Glomerular endothelial cell (primary cell): ENCODE data around the gene SOX6. TPM values are rescaled to one million over a fixed set of nuclear protein-coding genes. Genes with fewer than 3 reads are reported as not detected.
"Not testable (repeated sequence)": the region's sequence is repeated elsewhere in the genome, so short reads cannot be mapped to it uniquely, and the experiment has no call there.

ENCODE experiments used
- DNase-seq: peaks from one replicate; pipeline ENCODE4 v3.0.0-alpha.2; 2011; ENCODE audit warnings: low read depth, low spot score; ENCODE audit errors: extremely low read depth
- total RNA-seq: library from RNA; depleted of rRNA; stranded (reverse); fragments of >200 nt; gene quantifications from 2 replicates; pipeline ENCODE4 v1.2.3, GENCODE V29; 2015

The SOX6 gene
- total RNA-seq, 1 donor from 2014 or later: 0.29 TPM

GRCh38 chr11:15943418-15944197 is 412.7 kb downstream of the SOX6 start:
- DNase-seq: no peak

GRCh38 chr11:15942936-15943335 is 413.4 kb downstream of the SOX6 start:
- no peak for DNase-seq

DNA sequence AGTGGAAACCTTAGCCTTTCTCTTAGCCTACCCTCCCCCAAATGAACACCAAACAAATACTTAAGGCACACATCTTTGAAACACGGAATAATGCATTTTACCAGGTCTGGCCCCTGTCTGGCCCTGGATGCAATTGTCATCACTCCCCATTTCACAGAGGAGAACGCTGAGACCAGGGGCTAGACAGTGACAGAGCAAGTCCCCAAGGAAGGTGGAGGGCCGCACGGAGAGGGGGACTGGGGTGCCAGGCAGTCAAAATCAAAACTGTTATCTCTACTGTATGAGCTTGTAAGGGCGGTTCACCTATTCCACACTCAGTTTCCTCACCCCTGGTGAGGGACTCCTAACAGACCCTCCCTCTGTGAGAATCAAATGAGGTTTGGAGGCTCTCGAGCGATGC is 414.2 kb downstream of the SOX6 start:
- no peak for DNase-seq

- no peak for DNase-seq
These were observed 415.1 kb downstream of the SOX6 start for GRCh38 chr11:15941206-15941770.

- DNase-seq: no peak
These were observed 415.7 kb downstream of the SOX6 start for GRCh38 chr11:15940462-15941205.

DNA sequence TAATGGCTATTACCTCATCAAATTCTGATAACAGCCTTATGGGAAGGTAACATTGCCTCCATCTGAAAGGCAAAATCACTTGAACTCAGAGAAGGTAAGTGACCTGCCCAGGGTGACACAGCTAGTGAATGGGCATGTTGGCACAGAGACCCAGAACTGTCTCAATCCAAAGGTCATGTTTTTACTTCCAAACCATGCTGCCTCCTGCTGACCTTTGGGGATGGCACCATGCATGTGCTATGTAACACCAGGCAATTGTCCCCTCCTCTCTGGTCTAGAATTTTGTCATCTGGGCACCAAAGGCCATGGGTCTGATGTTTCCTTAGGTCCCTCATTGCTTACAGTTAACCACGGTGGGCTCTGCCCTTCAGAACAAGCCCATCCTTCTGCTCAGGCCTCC is 417.4 kb downstream of the SOX6 start:
- no peak for DNase-seq

DNA sequence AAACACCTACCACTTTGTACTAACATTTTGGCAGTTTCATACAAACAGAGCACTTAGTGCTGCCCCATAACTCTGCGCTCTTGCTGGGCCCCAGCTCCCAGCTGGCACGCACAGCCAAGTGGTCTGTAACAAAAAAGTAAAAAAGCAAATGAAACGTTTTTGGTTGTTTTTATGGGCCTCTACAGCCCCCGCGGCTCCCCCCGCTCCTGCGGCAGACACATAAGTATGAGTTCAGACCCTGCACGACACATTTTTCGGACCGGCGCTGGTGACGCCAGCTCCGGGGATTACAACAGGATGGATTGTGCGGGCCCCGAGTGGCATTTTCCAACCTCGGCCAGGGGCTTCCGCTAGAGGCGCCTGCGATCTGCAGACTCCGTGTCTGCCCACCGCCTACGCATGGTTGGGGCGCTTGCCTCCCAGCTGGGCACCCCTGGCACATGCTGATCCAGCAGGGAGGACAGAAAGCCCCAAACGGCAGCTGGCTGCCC is 418.2 kb downstream of the SOX6 start:
- DNase-seq: no peak

- no peak for DNase-seq
These were observed 418.7 kb downstream of the SOX6 start for GRCh38 chr11:15937601-15938120.

- no peak for DNase-seq
These were observed 420.3 kb downstream of the SOX6 start for GRCh38 chr11:15936011-15936410.

DNA sequence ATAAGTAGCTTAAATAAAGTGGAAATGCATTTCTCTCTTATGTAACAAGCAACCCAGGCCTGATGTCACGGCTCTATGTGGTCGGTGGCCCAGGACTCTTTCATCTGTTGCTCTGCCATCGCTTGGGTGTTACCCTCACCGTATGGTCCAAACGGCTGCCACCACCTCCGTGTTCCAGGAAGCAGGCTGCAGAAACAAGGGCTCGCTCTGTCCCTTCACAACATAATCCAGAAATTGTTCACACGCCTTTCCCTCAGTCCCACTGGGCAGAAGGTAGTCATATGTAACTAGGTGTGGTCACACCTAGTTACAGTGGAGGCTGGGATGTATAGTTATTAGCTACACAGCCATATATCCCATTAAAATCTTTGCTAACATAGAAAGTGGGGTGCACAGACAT is 421.0 kb downstream of the SOX6 start:
- DNase-seq: no peak

- DNase-seq: no peak
These were observed 422.3 kb downstream of the SOX6 start for GRCh38 chr11:15933886-15934625.

DNA sequence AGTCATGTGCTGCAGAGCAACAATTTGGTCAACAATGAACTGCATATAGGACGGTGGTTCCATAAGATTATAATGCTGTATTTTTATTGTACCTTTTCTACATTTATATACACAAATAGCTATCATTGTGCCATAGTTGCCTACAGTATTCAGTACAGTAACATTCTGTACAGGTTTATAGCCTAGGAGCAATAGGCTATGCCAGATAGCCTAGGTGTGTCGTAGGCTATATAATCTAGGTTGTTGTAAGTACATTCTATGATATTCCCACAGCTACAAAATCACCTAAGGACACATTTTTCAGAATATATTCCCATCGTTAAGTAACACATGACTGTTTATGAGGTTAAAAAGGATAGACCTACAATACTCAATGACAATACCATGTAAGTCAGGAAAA is 423.9 kb downstream of the SOX6 start:
- DNase-seq: no peak

DNA sequence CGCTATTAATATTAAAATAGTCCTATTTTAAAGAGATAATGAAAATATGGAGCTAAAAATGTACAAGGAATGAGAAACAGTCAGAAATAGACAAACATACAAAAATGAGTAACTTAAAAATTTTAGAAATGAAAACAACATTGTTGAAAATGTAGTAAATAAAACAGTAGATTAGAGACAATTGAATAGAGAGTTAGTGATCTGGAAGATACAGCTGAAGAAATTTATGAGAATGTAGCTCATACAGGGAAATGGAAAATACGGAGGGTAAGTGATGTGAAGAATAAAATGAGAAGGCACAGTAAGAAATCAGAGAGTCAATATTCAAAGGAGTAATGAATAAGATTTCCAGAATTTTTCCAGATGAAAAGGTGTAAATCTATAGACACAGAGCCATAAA is 424.8 kb downstream of the SOX6 start:
- no peak for DNase-seq

- DNase-seq: no peak
These were observed 425.8 kb downstream of the SOX6 start for GRCh38 chr11:15930442-15931025.

DNA sequence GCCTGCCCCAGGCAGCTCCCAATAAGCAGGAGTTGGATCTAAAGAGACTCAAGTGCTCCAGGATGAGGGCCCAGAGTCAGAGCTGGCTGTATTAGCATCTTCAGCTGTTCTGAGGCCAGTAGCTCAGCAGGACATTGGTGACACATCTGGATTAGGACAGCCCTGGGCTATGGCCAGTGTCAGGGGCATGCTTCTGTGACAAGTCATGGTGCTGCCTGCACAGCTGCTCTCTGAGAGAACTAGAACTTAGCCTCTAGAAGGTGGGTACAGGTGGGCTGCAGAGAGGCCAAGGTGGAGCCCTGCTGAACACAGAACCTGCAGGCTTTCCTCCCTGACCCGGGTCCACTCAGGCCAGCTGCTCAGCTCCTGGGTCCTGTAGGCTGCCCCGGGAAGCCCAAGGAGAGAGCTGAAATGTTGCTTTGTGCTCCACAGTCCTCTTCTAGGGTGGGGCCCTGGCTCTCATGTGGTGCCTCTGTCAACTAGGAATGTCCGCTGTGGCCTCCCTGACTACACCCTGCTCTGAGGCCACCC is 426.9 kb downstream of the SOX6 start:
- no peak for DNase-seq

GRCh38 chr11:15927864-15928217 is 428.5 kb downstream of the SOX6 start:
- no peak for DNase-seq

GRCh38 chr11:15927196-15927863 is 429.0 kb downstream of the SOX6 start:
- DNase-seq: no peak

DNA sequence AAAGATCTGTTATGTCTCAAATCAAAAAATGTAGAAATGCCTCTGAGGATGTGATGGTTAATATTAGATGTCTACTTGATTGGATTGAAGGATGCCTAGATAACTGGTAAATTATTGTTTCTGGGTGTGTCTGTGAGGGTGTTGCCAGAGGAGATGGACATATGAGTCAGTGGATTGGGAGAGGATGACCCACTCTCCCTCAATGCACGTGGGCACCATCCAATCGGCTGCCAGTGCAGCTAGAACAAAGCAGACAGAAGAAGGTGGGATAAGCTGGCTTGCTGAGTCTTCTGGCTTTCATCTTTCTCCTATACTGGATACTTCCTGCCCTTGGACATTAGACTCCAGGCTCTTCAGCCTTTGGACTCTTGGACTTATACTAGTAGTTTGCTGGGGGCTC is 430.3 kb downstream of the SOX6 start:
- DNase-seq: no peak

- no peak for DNase-seq
These were observed 433.2 kb downstream of the SOX6 start for GRCh38 chr11:15923183-15923582.

GRCh38 chr11:15922745-15923144 is 433.6 kb downstream of the SOX6 start:
- not testable (repeated sequence) for DNase-seq
